Right forelimb (tissue), 1 donor: Measurements from ENCODE around the gene NPR2.

Experiments
- DNase-seq: peaks from one replicate; pipeline ENCODE4 v3.0.0-alpha.2; 2018

Gene NPR2

DNA sequence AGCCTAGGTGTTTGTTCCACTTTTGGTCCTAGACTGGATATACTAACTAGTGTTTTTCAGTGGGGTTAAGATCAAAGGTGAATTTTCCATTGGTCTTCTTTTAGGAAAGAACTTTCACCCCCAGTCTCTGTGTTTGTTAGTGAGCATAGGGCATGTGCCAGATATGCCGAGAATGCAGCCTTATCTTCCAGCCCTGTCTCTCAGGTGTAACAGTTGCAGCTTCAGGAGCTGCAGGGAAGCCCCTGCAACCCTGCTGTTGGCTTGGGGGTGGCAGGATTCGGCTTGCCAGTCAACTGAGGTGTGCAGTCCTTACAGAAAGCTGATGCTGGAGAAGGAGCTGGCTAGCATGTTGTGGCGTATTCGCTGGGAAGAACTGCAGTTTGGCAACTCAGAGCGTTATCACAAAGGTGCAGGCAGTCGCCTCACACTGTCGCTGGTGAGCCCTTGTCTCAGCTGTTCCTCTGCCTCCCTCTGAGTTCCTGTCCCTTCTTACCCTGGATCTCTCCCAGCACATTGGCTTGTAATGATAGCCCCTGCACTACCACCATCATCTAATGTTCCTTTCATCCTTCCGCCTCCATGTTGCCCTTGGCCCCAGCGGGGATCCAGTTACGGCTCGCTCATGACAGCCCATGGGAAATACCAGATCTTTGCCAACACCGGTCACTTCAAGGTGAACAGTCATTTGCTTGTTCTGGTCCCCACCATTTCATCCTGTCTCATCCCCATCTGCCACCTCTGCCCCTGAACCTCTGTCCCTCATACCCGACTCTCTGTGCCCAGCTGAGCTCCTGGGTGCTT, 10.1 kb downstream of the NPR2 start:
- DNase-seq, result no peak

DNA sequence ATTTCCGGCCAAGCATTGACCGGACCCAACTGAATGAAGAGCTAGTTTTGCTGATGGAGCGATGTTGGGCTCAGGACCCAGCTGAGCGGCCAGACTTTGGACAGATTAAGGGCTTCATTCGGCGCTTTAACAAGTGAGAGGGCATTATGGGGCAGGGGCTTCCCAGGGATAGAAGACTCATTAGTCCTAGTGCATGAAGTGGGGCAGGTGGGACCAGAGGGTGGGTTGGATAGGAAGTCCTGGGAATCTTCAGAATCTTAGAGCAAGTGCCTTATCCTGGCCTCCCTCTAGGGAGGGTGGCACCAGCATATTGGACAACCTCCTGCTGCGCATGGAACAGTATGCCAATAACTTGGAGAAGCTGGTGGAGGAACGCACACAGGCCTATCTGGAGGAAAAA, 14.7 kb downstream of the NPR2 start:
- DNase-seq, result no peak

DNA sequence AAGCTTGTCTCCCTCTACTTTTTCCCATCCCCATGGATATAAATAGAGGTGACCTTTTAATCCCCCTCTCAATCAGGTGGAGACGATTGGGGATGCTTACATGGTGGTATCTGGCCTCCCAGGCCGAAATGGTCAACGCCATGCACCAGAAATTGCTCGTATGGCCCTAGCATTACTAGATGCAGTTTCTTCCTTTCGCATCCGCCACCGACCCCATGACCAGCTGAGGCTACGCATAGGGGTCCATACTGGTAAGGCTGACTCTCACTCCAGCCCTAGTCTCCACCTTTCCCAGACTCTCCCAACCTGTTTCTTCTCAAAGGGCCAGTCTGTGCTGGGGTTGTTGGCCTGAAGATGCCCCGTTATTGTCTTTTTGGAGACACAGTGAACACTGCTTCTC, 17.0 kb downstream of the NPR2 start:
- no peak for DNase-seq

DNA sequence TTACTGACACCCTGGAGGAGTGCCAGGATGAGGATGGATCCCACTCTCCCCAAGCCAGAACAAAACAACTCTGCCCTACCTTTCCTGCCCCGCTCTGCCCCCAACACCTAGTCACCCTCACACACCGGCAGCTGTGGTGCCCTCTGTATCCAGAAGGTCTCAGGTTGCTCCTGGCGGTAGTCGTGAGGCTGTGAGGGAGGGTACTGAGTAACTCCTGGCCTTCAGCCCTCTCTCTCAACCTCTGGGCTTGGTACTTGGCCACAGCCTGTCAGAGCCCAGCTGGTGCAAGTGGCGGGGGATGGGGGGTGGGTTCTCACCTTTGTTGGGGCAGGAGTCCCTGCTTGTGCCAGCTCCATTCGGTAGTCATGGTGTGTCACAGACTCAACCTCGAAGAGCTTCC, 18.7 kb downstream of the NPR2 start:
- DNase-seq, result no peak

DNA sequence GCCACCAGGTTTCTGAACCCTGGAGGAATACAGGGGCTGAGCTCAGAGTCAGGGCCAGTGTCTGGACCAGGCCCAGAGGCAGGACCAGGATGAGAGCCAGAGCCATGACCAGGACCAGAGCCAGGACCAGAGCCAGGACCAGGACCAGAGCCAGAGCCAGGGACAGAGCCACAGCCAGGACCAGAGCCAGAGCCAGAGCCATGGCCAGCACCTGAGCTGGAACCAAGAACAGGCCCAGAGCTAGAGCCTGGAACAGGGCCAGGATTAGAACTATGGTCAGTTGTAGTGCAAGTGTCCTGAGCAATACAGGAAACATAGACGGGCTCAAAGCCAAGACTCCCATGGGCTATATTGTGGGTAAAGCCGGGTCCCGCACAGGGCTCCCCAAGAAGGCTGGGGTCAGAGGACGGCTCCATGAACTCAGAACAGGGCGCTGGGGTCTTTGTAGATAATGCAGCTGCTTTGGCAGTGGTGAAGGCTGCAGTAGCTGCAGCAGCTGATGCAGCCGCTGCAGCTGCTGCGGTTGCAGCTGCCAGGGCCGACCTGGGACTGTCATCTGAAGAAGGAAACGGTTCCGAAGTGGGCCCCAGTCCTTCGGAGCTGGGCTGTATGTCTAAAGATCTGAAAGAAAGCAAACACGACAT, 20.1 kb downstream of the NPR2 start:
- no peak for DNase-seq

DNA sequence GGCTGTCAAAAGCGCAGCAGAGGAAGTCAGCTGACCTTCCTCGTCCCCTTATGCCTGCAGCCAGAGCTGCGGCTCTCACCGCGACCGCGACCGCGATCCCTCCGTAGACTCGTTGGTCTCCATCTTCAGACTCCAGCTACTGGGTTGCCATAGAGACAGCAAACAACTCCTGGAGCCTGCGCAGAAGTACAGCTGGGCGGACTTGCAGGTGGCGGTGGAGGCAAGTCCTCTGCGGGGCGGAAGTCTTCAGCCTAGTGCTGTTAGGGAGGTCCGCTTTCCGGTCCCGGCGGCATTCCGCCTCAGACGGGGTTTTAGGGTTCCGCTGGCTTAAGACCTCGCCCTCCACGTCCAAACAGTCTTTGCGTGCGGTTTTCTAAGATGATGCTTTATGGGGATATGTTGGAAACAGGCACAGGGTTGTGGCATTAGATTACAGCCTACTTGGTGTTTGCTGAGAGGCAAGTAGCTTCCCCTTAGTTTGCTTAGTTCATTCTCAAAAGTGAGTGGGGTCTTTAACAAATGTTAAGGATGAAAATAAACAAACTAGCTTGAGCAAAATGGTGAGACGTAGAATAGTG, 20.7 kb downstream of the NPR2 start, which contains the start of gene SPAG8:
Gene SPAG8, minus strand, starts transcription at position 238 of the 578 bp plus-strand sequence. Its CDS starts 115 bp downstream, at position 123.
- DNase-seq, result peak; percentile 91

DNA sequence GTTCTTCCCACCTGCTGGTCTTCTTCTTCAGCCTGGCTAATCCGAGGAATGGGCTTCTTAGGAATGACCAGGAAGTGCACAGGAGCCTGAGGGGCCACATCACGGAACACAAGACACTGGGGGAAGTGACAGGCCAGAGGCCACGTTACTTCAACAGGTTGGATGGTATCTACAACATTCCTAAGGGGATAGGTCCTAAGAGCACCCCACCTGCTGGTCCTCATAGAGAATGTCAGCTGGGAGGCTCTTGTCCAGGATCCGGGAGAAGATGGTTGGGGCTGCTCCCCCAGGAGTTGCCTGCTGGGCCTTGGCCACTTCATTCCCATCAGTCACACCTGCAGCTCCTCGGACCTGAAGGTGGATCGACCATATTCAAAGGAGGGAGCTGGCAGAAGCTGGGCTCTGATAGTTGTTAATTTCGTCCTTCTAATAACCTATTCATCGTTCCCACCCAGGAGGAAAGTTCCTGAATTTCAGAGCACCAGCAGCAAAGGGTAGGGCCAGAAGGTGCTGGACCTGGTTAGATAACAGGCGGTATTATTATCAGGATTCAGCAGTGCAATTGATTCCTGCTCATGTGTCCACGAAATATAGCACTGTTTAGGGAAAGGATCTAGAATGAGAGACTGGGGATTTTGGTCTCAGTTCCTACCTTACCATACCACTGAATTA, 22.2 kb downstream of the NPR2 start:
- no peak for DNase-seq

DNA sequence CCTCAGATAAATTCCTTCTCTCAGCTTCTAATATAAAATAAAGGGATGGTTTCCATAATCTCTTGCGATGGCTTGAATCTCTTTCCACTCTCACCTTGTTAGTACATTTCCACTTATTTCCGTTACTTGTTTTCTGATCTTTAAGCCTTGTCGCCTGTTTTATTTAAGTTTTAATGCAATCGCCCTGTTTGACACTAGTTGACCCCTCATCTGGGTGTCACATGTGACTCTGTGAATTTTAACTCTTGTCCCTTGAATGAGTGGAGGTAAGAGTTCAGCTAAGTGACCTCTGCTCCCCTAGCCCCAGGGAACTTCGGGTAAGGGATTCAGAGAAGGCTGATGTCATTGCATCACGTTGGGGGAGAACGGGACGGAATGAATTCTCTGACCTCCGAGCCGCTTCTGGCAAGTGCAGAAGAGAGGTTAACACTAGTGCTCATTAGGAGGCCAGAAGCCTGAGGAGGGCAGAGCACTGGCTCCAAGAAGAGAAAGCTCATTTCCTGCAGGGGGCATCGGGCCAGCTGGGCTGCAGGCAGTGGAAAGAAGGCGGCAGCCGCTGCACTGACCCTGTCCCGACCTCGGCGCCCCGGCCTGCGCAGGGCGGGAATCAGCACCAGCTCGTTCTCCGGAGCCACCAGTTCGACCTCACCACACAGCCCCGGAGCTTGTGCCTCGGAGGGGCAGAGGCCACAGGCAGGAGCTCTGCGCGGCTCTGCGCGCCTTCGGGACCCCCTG, 22.9 kb downstream of the NPR2 start:
- DNase-seq, result peak; percentile 78

DNA sequence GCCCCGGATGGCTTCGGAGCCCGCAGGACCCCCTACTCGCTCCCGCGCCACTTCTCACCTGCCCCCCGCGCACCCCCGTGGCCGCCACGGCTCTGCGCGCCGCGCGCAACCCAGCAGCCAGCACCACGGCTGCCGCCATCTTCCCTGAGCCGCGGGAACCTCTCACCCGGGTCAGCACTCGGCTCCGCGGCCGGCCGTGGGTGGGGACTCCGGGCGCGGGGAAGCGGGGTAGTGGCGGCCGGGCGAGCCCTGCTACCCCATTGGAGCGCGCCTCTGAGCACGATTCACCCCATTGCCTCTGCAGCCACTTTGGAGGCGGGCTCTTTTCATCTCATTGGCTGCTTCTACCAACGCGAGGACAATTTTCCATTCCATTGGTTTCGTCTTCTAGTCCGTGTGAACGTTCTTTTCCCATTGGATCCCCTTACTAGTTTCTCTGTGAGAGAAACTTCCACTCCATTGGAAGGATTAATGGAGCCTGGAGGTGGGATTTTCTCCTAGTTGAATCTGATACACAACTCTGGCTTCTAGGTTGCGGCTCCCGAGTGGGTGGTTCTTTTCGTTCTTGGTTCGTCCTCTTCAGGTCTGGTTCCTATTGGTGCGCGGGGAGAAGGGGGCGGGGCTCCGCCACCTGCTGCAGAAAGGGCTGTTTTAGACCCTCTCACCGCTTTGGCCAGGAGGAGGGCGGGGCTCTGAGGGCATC, 23.6 kb downstream of the NPR2 start, which contains the start of gene HINT2:
Gene HINT2, minus strand, starts transcription at position 202 of the 703 bp plus-strand sequence. Its CDS starts 63 bp downstream, at position 139.
- peak; percentile 93 for DNase-seq

DNA sequence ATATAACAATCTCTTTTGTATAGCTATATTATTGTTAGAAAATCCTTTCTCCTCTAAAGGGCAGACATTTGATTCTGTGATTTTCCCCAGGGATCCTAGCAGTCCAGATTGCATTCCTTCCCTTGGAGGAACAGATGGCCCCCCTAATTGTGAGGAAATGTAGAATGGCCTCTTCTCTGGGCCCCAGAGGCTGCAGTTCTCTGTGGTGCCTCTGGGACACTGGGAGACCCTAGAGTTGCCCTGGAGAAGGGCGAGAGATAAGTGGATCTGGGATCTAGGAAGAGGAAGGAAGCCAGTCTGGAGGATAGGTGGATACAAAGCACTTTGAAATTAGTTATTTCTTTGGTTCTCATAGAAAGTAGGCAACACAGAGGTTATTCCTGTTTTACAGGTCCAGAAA, 25.3 kb downstream of the NPR2 start:
- no peak for DNase-seq

DNA sequence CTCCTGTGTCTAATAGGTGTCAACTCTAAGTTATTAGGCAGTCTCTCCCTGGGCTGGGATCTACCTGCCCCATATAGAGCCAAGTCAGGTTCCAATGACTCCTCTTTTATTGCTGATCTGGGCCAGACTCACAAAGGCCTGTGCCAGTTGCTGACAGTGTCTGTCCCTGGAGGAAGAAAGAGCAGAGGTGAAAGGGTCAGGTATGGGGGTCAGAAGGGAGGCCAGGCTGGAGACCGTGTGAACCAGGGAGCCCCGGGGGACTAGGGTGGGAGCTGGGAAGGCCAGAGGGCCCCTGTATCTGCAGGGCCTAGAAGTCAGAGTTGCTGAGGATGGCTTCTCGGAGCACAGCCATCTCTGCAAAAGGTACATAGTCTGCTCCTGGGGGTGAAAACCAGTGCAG, 26.9 kb downstream of the NPR2 start:
- DNase-seq, result no peak

DNA sequence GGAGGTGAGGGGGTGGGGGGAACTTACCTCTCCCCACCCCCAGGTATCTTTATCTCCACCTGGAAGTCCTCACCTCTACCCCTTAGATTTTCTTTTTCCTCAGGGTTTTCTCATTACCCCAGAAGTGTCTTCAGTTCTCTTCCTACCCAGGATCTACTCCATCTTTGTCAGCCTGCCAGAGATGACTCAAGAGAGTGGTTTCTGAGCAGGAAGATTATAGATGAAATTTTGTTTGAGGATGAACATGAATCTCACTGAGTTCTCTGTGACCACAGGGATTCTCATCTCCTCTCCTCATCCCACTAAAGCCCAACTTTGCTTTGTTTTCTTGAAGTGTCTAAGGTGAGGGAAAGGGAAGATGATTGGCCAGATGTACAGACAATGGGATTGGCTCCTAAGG, 28.7 kb downstream of the NPR2 start:
- no peak for DNase-seq

DNA sequence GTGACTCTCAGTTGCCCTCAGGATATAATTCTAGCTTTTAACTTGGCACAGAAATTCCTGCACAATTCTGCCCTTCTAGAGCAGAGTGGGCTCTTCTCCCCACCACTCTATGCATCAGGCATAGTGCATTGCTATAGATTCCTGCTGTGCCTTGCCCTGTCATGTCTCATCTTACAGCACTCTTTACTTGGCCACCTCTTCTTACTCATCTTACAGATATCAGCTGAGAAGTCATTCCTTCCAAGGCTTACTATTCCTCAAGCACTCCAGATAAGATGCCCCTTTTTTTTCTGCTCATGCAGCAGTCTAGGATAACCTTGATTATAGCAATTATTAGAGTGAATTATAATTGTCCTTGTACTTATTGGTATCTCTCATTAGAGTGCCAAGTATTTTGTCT, 31.5 kb downstream of the NPR2 start:
- DNase-seq, result no peak

DNA sequence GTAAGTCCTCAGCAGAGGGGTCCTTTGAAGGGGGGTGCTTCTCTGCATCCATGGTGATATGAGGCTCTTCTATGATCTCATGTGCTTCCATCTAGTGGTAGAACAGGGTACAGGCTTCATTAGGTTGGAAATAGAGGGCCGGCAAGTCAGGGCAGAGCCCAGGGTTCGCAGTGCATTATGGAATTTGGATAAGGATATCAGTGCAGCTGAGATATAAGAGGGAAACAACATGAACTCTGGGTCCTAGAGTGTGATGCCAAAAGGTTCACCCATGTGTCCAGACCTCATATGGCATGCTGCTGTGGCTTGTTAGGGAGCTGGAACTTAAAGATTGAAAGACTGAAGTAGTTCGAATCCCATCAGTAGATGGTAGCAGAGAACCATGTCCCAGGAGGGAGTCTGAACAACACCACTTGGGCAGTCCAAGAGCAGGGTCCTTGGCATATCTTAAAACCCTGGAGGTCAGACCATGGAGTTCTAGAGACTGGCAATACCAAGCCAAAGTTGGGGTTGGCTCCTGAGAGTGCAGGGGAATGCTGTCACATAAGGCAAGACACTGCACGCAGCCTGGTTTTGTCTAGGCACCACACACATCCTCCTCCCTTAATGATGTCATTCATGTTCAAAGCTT, 34.8 kb downstream of the NPR2 start:
- peak; percentile 54 for DNase-seq

DNA sequence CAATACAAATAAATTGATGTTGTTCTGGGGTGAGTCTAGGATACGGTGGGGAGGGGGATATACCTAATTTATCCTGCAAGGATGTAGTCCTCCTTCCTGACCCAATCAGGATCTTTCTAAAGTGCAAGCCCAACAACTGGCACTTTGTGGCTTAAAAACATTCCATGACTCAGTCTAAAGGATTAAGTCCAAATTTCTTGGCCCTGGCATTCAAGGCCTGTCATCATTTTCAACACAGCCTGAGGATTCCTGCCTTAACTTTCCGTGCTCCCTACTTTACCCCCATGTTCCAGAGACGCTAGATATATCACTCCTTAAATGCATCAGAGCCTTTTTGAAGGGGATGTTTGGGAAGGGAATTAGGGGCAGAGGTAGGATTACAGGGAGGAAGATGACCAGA, 36.1 kb downstream of the NPR2 start:
- no peak for DNase-seq

DNA sequence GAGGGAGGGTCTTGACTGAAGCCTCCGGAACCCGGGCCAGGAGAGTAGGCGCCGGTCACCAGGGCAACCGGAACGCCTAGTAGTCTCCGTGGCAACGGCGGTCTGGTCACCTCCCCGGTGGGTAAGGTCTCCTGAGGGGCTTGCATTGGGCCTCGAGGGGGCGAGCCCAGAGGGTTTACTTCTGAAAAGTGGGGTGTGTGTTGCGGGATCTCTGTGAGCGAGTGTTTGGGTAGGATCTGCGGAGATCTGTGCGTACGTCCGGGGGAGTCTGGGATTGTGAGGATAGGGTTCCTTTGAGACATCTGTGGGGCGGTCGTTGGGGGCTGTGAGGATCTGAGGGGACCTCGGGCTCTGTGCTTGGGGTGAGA, 37.3 kb downstream of the NPR2 start, which contains the start of gene FAM221B:
Gene FAM221B, minus strand, starts transcription at position 17 of the 368 bp plus-strand sequence. CDS start 2,571 bp downstream, outside the sequence.
- no peak for DNase-seq

DNA sequence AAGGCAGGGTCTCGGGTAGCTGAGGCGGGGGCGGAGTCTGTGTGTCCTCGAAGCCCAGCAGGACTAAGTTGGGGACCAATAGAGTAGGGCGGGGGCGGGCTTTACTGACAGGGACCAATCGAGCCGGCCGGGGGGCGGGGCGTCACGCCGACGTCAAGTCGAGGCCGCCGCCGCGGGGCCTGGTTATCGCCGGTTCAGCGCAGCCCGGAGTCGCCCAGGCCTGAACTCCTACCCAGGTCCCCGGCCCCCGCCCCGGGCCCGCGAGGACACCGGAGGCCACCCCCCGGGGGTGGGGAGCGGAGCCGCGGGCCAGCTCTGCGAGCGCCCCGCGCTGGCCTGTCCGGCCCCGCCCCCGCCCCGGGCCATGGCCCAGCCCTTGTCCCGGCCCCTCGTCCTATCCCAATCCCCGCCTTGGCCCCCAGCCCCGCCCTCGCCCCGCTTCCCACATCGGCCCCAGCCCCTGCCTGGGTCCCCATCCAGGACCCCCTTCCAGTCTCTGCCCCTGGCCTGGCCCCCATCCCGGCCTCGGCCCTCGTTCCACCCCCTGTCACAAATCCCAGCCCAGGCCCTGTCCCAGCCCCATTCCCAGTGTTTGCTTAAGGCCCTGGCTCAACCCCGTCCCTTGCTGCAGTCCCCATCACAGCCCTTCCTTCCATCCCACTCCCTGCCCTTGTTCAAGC, 37.8 kb downstream of the NPR2 start, which contains the start of gene TMEM8B:
Gene TMEM8B, plus strand, starts transcription at position 145 of the 680 bp plus-strand sequence. Its CDS starts 220 bp downstream, at position 365.
- peak; percentile 96 for DNase-seq

DNA sequence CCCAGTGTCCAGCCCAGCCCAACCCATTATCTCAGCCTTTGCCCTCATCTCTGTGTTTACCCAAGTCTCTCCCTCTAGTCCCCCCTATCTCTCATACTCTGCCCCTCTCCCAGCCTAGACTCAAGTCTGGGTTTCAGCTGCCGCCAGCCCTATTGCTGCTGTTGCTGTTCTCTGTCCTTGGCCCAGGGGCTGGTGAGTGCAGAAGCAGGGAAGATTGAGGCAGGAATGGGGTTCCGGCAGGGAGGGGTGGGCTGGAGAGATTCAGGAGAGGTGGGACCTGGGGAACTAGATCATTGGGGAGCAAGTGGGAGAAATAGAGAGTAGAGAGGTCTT, 38.3 kb downstream of the NPR2 start:
- no peak for DNase-seq

DNA sequence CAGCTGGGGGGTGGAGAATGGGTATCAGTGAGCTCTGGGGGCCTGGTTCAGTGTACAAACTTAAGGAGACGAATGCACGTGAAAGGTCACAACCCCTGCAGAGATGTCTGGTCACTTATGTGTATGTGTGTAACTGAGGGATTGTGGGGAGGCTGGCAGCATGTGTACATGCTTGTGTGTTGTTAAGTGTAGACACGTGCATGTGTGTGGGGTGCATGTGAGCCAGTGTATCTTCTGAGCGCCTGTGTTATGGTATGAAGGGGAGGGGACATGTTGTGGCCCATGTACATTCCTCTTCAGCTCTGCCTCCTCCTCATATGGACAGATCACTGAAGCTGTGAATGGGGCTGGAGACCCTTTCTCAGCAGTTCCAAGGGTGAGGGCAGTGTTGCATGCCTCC, 39.6 kb downstream of the NPR2 start:
- DNase-seq, result no peak

DNA sequence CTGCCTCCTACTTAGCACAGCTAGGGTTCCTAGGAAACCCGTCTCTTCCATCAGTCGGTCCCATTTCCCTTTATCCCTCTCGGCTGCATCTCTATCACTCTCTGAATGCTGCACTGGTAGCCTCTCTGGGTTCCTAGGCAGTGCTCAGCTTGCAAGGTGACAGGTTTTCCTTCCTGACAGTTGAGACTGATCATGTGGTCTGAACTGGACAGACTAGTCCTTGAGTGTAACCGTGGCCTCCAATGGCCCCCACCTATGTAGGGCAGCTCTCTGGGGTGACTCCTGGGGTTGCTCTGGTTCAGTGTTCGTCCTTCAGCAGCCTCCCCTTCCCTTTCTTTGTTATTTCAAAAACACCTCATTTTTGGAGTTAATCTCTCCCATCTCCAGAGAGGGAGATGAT, 41.4 kb downstream of the NPR2 start:
- DNase-seq, result no peak
